ENCODE measurements around the gene ITPRID2.
"Not testable (repeated sequence)": the region's sequence is repeated elsewhere in the genome, so short reads cannot be mapped to it uniquely, and the experiment has no call there.

The ITPRID2 gene

DNA sequence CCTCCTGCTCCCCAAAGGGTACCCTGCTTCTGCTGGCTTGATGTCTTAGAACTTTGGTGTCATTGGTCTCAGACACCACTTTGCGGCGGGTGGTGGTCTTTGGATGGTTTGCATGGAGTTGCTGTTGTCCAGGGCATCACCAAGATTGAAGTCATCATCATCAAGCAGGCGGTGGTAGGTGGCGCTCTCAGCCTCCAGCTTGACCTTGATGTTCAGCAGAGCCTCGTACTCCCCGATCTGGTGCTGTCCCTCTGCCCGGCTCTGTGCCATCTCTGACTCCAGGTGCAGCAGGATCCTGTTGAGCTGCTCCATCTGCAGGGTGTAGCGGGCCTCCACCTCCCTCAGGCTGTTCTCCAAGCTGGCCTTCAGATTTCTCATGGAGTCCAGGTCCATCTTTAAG is 69.6 kb downstream of the ITPRID2 start:
- DNase-seq: not testable (repeated sequence)

DNA sequence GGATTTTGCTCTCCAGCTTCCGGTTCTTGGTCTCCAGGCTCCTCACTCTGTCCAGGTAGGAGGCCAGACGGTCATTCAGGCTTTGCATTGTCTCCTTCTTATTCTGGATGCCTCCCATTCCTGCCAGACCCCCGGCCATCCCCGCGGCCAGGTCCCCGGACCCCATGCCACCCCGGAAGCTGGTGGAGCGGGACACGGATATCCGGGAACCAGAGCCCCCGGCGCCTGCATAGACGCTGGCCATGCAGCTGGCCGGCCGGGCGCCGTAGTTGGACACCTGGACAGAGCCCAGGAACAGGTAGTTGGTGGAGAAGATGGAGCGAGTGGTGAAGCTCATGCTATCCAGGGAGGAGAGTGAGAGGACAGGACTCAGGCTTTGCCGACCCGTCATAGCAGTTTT is 70.6 kb downstream of the ITPRID2 start:
- no peak for DNase-seq

DNA sequence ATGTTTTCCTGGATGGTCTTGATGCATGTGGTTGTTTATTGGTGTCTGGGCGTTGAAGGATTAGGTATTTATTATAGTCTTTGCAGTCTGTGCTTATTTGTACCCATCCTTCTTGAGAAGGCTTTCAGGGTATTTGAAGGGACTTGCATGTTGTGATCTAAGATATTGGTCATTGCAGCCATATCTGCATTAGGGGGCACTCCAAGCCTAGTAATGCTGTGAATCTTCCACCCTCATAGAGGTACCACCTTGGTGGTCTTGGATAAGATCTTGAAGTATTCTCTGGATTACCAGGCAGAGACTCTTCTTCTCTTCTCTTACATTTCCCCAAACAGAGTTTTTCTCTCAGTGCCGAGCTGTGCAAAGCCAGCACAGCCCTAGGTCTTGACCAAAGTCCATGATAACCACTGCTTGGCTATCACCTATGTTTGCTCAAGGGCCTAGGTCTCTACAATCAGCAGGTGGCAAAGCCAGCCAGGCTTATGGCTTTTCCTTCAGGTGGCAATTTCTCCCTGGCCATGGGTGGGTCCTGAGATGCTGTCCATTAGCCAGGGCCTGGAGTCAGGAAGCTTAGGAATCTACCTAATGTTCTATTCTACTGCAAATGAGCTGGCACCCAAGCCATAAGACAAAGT is 78.7 kb downstream of the ITPRID2 start:
- no peak for DNase-seq

DNA sequence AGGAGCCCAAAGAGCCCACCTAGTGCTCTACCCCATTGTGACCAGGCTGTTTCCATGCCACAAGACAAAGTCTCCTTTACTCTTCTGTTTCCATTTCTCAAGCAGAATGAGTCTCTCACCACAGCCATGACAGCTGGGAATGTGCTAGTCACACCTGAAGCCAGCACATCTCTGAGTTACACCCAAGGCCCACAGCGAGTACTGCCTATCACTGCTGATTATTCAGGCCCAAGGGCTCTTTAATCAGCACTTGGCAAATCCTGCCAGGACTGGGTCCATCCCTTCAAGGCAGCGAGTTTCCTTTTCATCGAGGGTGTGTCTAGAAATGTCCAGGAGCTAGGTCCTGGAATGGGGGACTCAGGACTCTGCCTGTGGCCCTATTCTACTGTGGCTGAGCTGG is 79.5 kb downstream of the ITPRID2 start:
- DNase-seq: no peak

DNA sequence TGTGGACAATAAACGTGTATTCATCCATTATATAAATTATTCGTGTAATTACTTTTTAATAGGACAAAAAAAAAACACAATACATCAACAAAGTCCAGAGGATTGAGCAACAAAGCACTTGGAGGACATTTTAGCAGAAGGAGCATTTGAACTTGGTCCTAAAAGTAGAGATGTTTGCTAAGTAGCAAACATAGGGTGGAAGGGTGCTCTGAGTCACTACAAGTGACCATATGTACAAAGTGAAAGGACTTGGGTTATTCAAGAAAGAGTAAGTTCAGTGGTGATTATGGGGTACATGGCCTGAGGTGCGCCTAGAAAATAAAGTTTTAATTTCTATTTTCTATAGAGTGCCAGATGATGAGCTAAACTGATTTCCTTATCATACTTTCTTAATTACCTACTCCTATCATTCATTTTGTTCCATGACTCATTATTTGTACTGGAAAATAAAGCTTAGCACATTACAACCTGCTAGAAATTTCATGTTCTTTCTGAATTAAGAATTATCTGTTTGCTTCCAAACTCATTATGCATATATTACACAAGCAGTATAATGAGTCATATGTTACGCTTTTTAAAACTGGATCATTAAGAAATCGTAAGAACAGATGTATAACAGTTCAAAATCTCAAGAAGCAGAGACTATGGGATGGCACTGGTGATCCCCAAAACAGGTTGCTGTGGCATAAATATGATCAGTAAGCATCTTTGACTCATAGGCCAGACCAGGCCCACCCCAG is 81.1 kb downstream of the ITPRID2 start:
- no peak for DNase-seq

DNA sequence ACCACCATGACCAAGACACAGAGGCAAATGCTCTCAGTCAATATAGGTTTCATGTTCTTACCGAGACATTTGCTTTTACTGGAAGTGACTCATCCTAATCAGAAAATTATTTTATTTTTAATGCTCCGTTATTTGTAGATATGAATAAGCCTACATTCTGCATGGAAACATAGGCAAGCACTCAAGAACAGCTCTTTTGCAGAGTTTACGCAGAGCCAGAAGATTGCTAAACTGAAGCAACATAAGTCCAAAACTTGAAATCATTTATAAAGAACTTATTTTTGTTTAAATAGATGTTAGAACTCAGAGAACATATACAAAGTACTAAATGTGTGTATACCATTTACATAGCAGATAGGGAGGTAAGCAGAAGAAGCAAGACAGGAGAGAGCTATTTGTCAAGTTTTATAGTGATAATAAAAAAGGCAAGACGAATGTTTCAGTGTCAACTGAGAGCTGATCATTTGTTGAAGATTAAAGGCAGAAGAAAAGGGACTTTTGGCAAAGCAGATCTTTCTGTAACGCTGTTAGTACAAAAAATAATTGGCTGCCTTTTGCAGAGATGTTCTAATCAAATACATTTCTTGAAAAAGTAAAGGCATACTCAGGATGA is 81.7 kb downstream of the ITPRID2 start:
- no peak for DNase-seq

DNA sequence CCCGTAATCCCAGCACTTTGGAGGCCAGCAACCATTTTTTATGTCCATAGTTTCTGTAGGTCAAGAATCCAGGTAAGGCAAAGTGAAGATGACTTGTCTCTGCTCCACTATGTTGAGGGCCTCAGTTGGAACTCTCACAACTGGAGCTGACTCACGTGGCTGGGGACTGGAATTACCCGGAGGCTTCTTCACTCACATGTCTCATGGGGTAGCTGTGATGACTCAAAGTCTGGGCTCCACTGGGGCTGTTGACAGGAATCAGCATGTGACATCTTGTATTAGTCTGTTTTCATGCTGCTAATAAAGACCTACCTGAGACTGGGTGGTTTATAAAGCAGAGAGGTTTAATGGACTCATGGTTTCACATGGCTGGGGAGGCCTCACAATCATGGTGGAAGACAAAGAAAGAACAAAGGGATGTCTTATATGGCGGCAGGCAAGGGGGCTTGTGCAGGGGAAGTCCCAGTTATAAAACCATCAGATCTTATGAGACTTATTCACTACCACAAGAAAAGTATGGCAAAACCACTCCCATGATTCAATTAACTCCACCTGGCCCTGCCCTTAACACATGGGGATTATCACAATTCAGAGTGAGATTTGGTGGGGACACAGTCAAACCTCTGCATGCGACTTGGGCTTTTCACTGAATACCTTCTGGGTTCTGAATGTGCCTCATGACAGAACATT is 86.3 kb downstream of the ITPRID2 start:
- DNase-seq: no peak

DNA sequence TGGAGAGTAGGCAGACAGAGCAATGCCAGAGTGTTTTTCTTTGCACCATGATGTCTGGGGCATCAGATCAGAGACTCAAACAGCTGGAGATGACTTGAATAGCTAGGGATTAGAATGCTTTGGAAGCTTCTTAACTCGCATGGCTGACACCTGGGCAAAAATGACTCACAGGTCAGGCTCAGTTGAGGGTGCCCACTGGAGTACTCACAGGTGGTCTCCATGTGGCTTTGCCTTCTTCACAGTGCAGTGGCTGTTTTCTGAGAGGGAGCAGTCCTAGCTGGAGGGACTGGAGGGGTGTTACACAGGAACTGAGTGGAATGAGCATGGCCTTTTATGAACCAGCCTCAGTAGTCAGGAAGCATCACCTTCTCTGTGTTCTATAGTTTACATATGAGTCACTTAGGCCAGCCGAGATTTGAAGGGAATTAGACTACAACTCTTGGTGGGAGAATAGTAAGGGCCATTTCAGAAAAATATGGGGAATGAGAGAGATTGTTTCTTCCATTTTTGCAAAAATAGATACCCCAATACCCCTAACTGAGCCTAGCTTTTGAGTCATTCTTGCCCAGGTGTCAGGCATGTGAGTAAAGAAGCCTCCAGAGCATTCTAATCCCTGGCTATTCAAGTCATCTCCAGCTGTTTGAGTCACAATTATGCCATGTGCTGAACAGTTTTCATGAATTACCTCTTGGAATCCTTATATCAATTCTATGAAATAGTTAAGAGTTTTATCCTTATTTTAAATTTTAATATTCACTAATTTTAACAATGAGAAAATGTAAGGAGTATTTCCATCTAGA is 87.0 kb downstream of the ITPRID2 start:
- DNase-seq: no peak

All from midbrain (tissue), 1 donor.